HEK293 (cell line): ENCODE measurements around the gene PTH2.

Experiments used
- BCL11A ChIP-seq: fragments of 450-650 bp; formaldehyde crosslinking; IDR thresholded peaks from 2 replicates; pipeline ENCODE4 v1.5.1; 2016; ENCODE audit warnings: low read depth, missing biosample characterization, missing genetic modification characterization
- GLI2 ChIP-seq: fragments of 450-650 bp; formaldehyde crosslinking; IDR thresholded peaks from 2 replicates; pipeline ENCODE4; 2017; ENCODE audit warnings: missing biosample characterization, missing genetic modification characterization, low read depth, borderline replicate concordance
- GLIS2 ChIP-seq: fragments of 450-650 bp; formaldehyde crosslinking; IDR thresholded peaks from 2 replicates; pipeline ENCODE4 v1.5.1; 2016; ENCODE audit warnings: missing biosample characterization, missing genetic modification characterization
- IKZF3 ChIP-seq: fragments of 450-650 bp; IDR thresholded peaks from 2 replicates; pipeline ENCODE4 v1.5.0; 2018; ENCODE audit warnings: missing biosample characterization, mild to moderate bottlenecking, missing genetic modification characterization, moderate library complexity
- KLF7 ChIP-seq: fragments of 450-650 bp; formaldehyde crosslinking; IDR thresholded peaks from 2 replicates; pipeline ENCODE4 v1.5.1; 2016; ENCODE audit warnings: missing biosample characterization, missing genetic modification characterization, borderline replicate concordance
- KLF9 ChIP-seq: fragments of 450-650 bp; formaldehyde crosslinking; IDR thresholded peaks from 2 replicates; pipeline ENCODE4 v1.5.1; 2016; ENCODE audit warnings: missing biosample characterization, missing genetic modification characterization, low read depth
- MZF1 ChIP-seq: fragments of 450-650 bp; formaldehyde crosslinking; IDR thresholded peaks from 2 replicates; pipeline ENCODE4 v1.5.1; 2017; ENCODE audit warnings: missing biosample characterization, missing genetic modification characterization, borderline replicate concordance
- PATZ1 ChIP-seq: fragments of 450-650 bp; formaldehyde crosslinking; IDR thresholded peaks from 2 replicates; pipeline ENCODE4 v1.5.1; 2016; ENCODE audit warnings: missing biosample characterization, missing genetic modification characterization
- PRDM1 ChIP-seq: fragments of 450-650 bp; formaldehyde crosslinking; IDR thresholded peaks from 2 replicates; pipeline ENCODE4; 2016; ENCODE audit warnings: missing biosample characterization, missing genetic modification characterization
- SP7 ChIP-seq: fragments of 450-650 bp; formaldehyde crosslinking; IDR thresholded peaks from 2 replicates; pipeline ENCODE4 v1.5.1; 2016; ENCODE audit warnings: missing biosample characterization, missing genetic modification characterization
- ZBTB1 ChIP-seq: fragments of 450-650 bp; formaldehyde crosslinking; IDR thresholded peaks from 2 replicates; pipeline ENCODE4 v1.5.1; 2016; ENCODE audit warnings: missing biosample characterization, missing genetic modification characterization
- ZBTB20 ChIP-seq: fragments of 450-650 bp; formaldehyde crosslinking; IDR thresholded peaks from 2 replicates; pipeline ENCODE4 v1.5.1; 2016; ENCODE audit warnings: missing biosample characterization, missing genetic modification characterization
- ZBTB21 ChIP-seq: fragments of 450-650 bp; formaldehyde crosslinking; IDR thresholded peaks from 2 replicates; pipeline ENCODE4 v1.5.1; 2017; ENCODE audit warnings: missing biosample characterization, missing genetic modification characterization
- ZFHX2 ChIP-seq: fragments of 450-650 bp; formaldehyde crosslinking; conservative IDR thresholded peaks from 2 replicates; pipeline ENCODE4 v1.5.1; 2016; ENCODE audit warnings: missing biosample characterization, missing genetic modification characterization
- ZNF133 ChIP-seq: fragments of 450-650 bp; formaldehyde crosslinking; IDR thresholded peaks from 2 replicates; pipeline ENCODE4 v1.5.1; 2016; ENCODE audit warnings: missing biosample characterization, missing genetic modification characterization
- ZNF138 ChIP-seq: fragments of 450-650 bp; formaldehyde crosslinking; IDR thresholded peaks from 2 replicates; pipeline ENCODE4 v1.5.1; 2016; ENCODE audit warnings: missing biosample characterization, missing genetic modification characterization, borderline replicate concordance
- ZNF184 ChIP-seq: fragments of 450-650 bp; IDR thresholded peaks from 2 replicates; pipeline ENCODE4 v1.5.1; 2018; ENCODE audit warnings: missing biosample characterization, mild to moderate bottlenecking, missing genetic modification characterization
- ZNF280D ChIP-seq: fragments of 450-650 bp; formaldehyde crosslinking; IDR thresholded peaks from 2 replicates; pipeline ENCODE4 v1.5.1; 2016; ENCODE audit warnings: missing biosample characterization, missing genetic modification characterization
- ZNF324 ChIP-seq: fragments of 450-650 bp; formaldehyde crosslinking; IDR thresholded peaks from 2 replicates; pipeline ENCODE4 v1.5.1; 2016; ENCODE audit warnings: missing biosample characterization, missing genetic modification characterization
- ZNF341 ChIP-seq: fragments of 450-650 bp; formaldehyde crosslinking; IDR thresholded peaks from 2 replicates; pipeline ENCODE4; 2016; ENCODE audit warnings: low read depth, missing biosample characterization, missing genetic modification characterization
- ZNF394 ChIP-seq: fragments of 450-650 bp; formaldehyde crosslinking; IDR thresholded peaks from 2 replicates; pipeline ENCODE4 v1.5.1; 2016; ENCODE audit warnings: missing biosample characterization, missing genetic modification characterization, mild to moderate bottlenecking, moderate library complexity, borderline replicate concordance
- ZNF423 ChIP-seq: fragments of 450-650 bp; formaldehyde crosslinking; IDR thresholded peaks from 2 replicates; pipeline ENCODE4 v1.5.1; 2016; ENCODE audit warnings: missing biosample characterization, missing genetic modification characterization
- ZNF501 ChIP-seq: fragments of 450-650 bp; formaldehyde crosslinking; IDR thresholded peaks from 2 replicates; pipeline ENCODE4 v1.5.1; 2016; ENCODE audit warnings: missing biosample characterization, missing genetic modification characterization
- ZNF629 ChIP-seq: fragments of 450-650 bp; formaldehyde crosslinking; IDR thresholded peaks from 2 replicates; pipeline ENCODE4 v1.5.1; 2017; ENCODE audit warnings: missing biosample characterization, missing genetic modification characterization
- ZNF639 ChIP-seq: fragments of 450-650 bp; formaldehyde crosslinking; IDR thresholded peaks from 2 replicates; pipeline ENCODE4 v1.5.1; 2016; ENCODE audit warnings: missing biosample characterization, missing genetic modification characterization
- ZNF660 ChIP-seq: fragments of 450-650 bp; IDR thresholded peaks from 2 replicates; pipeline ENCODE4 v1.5.1; 2018; ENCODE audit warnings: missing biosample characterization, mild to moderate bottlenecking, missing genetic modification characterization
- ZNF785 ChIP-seq: fragments of 450-650 bp; formaldehyde crosslinking; IDR thresholded peaks from 2 replicates; pipeline ENCODE4 v1.5.1; 2016; ENCODE audit warnings: missing biosample characterization, missing genetic modification characterization
- ZNF843 ChIP-seq: fragments of 450-650 bp; formaldehyde crosslinking; IDR thresholded peaks from 2 replicates; pipeline ENCODE4 v1.5.1; 2016; ENCODE audit warnings: missing biosample characterization, missing genetic modification characterization
- ZXDB ChIP-seq: fragments of 450-650 bp; formaldehyde crosslinking; IDR thresholded peaks from 2 replicates; pipeline ENCODE4 v1.5.1; 2016; ENCODE audit warnings: missing biosample characterization, missing genetic modification characterization
- TF ChIP-seq, protein P1 (sequence below): fragments of 450-650 bp; formaldehyde crosslinking; IDR thresholded peaks from 2 replicates; pipeline ENCODE4 v1.5.1; 2016; ENCODE audit warnings: missing biosample characterization, missing genetic modification characterization

PTH2 gene

GRCh38 chr19:49443366-49444099, 20.3 kb upstream of the PTH2 start (continued):
- peak; percentile 23; the same call in 1 of the 2 replicates for TF ChIP-seq ZNF843
- TF ChIP-seq KLF7 (tag by site-specific recombination), result no peak; the same call in 1 of the 2 replicates
- TF ChIP-seq ZNF423, result no peak
- peak; percentile 22 for TF ChIP-seq KLF9 (tag by site-specific recombination)
- peak; percentile 70 for TF ChIP-seq ZNF341 (tag by site-specific recombination)
- 0 out of 2 replicates have a peak, but pooled peaks have one; percentile 34 for TF ChIP-seq ZNF639 (tag by site-specific recombination)
- peak; percentile 87 for TF ChIP-seq ZNF501
- TF ChIP-seq ZBTB1 (tag by site-specific recombination), result 0 out of 2 replicates have a peak, but pooled peaks have one; percentile 37
- TF ChIP-seq ZNF660, result peak; percentile 54
- peak; percentile 89 for TF ChIP-seq GLIS2
- peak; percentile 77 for TF ChIP-seq PRDM1
- TF ChIP-seq ZNF133 (tag by site-specific recombination), result no peak
- peak; percentile 86; the same call in 1 of the 2 replicates for TF ChIP-seq ZBTB20 (tag by site-specific recombination)
- no peak for TF ChIP-seq ZNF184 (tag by site-specific recombination)
- TF ChIP-seq IKZF3 (tag by site-specific recombination), result 0 out of 2 replicates have a peak, but pooled peaks have one; percentile 49
- TF ChIP-seq ZNF394 (tag by site-specific recombination), result peak; percentile 76
- TF ChIP-seq, protein P1, sequence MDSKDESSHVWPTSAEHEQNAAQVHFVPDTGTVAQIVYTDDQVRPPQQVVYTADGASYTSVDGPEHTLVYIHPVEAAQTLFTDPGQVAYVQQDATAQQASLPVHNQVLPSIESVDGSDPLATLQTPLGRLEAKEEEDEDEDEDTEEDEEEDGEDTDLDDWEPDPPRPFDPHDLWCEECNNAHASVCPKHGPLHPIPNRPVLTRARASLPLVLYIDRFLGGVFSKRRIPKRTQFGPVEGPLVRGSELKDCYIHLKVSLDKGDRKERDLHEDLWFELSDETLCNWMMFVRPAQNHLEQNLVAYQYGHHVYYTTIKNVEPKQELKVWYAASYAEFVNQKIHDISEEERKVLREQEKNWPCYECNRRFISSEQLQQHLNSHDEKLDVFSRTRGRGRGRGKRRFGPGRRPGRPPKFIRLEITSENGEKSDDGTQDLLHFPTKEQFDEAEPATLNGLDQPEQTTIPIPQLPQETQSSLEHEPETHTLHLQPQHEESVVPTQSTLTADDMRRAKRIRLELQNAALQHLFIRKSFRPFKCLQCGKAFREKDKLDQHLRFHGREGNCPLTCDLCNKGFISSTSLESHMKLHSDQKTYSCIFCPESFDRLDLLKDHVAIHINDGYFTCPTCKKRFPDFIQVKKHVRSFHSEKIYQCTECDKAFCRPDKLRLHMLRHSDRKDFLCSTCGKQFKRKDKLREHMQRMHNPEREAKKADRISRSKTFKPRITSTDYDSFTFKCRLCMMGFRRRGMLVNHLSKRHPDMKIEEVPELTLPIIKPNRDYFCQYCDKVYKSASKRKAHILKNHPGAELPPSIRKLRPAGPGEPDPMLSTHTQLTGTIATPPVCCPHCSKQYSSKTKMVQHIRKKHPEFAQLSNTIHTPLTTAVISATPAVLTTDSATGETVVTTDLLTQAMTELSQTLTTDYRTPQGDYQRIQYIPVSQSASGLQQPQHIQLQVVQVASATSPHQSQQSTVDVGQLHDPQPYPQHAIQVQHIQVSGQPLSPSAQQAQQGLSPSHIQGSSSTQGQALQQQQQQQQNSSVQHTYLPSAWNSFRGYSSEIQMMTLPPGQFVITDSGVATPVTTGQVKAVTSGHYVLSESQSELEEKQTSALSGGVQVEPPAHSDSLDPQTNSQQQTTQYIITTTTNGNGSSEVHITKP, result peak; percentile 85
- peak; percentile 87 for TF ChIP-seq PATZ1
- TF ChIP-seq ZBTB21 (tag by site-specific recombination), result no peak; the same call in none of the 2 replicates
- TF ChIP-seq ZXDB (tag by site-specific recombination), result peak; percentile 80
- TF ChIP-seq SP7 (tag by site-specific recombination), result peak; percentile 81
- peak; percentile 21 for TF ChIP-seq ZNF785 (tag by site-specific recombination)
- TF ChIP-seq ZNF280D (tag by site-specific recombination), result 0 out of 2 replicates have a peak, but pooled peaks have one; percentile 12
- no peak for TF ChIP-seq ZNF138 (tag by site-specific recombination)
- no peak for TF ChIP-seq GLI2
- TF ChIP-seq BCL11A (tag by site-specific recombination), result peak; percentile 62
- TF ChIP-seq ZFHX2 (tag by site-specific recombination), result peak; percentile 100
- peak; percentile 69 for TF ChIP-seq ZNF629 (tag by site-specific recombination)
- TF ChIP-seq MZF1 (tag by site-specific recombination), result 0 out of 2 replicates have a peak, but pooled peaks have one; percentile 22
- TF ChIP-seq ZNF324, result peak; percentile 81
